WI38 (cell line): ENCODE measurements around the gene TMEM176A.

Experiments used
- H3K4me3 ChIP-seq: 2 replicates; pipeline ENCODE4 v1.5.1; 2011; ENCODE audit warnings: low read depth, mild to moderate bottlenecking, control low read depth, low read length
- CTCF ChIP-seq: IDR thresholded peaks from 2 replicates; pipeline ENCODE4 v1.5.1; 2012; ENCODE audit warnings: low read depth, mild to moderate bottlenecking, control low read depth, low read length

TMEM176A gene

GRCh38 chr7:150790416-150791075 lies 10.0 kb upstream of the TMEM176A start:
- no peak for TF ChIP-seq CTCF
- H3K4me3 ChIP-seq, result no peak overlapping the region

- TF ChIP-seq CTCF, result no peak
- no peak overlapping the region for H3K4me3 ChIP-seq
These were observed 9.3 kb upstream of the TMEM176A start for GRCh38 chr7:150791304-150791703.

- no peak for TF ChIP-seq CTCF
- H3K4me3 ChIP-seq, result no peak overlapping the region
These were observed 8.7 kb upstream of the TMEM176A start for GRCh38 chr7:150791746-150792452.

- TF ChIP-seq CTCF, result no peak
These were observed 6.9 kb upstream of the TMEM176A start for GRCh38 chr7:150793569-150794238.

GRCh38 chr7:150797661-150798060 lies 2.9 kb upstream of the TMEM176A start:
- no peak for TF ChIP-seq CTCF
- no peak overlapping the region for H3K4me3 ChIP-seq

More at GRCh38 chr7:150793569-150794238, 6.9 kb upstream of the TMEM176A start:
- H3K4me3 ChIP-seq, result no peak overlapping the region

GRCh38 chr7:150799156-150799555 lies 1.4 kb upstream of the TMEM176A start:
- TF ChIP-seq CTCF, result no peak

More at GRCh38 chr7:150799156-150799555, 1.4 kb upstream of the TMEM176A start:
- no peak overlapping the region for H3K4me3 ChIP-seq
